Activated gamma-delta T cell treated with anti-CD3 and anti-CD28 coated beads, Interleukin-2, amount 50 U/mL, for 16 hours (primary cell): ENCODE measurements around the gene DNHD1.
"Not testable (repeated sequence)": the region's sequence is repeated elsewhere in the genome, so short reads cannot be mapped to it uniquely, and the experiment has no call there.

ENCODE experiments used
- DNase-seq: peaks from one replicate; pipeline ENCODE4 v3.0.0-alpha.2; 2020; ENCODE audit warnings: low read depth

DNHD1 gene

DNA sequence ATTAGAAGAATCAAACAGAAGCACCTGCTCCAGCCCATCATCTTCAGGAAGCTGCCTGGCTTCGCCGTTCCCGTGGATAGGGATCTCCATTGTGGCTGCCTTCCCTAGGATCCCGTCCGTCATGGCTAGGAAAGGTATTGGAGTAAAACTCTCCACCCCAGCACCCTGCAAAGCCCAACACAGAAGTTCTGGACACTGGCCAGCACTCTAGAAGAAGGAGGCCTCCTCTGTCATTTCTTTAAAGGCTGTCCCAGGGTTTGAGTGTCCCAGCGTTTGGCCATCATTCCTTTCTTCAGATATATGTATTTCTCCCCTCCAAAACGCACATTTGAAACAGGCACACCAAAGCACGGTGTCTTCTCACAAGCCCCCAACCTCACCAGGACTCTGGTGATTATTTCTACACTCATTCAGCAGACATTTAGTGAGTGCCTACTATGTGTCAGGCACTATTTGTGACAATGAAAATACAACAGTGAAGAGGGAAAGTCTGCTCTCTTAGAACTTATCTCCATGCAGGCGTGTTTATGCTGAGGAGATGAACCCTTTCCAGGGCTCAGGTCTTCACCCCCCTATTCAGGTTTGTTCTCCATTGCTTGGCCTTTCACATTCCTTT lies 16.7 kb upstream of the DNHD1 start:
- DNase-seq: no peak

- DNase-seq: peak; percentile 93
Measured at GRCh38 chr11:6481012-6481923, 15.8 kb upstream of the DNHD1 start, which contains the start of the genes ARFIP2 and TIMM10B. TSS of gene ARFIP2 (minus strand) at chr11:6481331. CDS start at chr11:6480421, 910 bp downstream. TSS of gene TIMM10B (plus strand) at chr11:6481501. CDS start at chr11:6481517, 16 bp downstream.

DNA sequence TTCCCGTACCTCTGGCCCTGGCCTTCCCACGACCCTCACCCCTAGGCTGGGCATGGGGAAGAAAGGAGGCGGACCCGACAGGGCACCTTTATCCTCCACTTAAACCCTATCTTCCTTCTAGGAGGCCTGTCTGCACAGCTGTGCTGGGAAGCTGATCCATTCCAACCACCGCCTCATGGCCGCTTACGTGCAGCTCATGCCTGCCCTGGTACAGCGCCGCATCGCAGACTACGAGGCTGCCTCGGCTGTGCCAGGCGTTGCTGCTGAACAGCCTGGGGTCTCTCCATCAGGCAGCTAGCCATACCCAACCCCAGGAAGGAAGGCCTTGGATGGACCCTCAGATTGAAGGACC lies 15.2 kb upstream of the DNHD1 start:
- no peak for DNase-seq

- no peak for DNase-seq
Measured at GRCh38 chr11:6482441-6482840, 14.6 kb upstream of the DNHD1 start.

GRCh38 chr11:6483015-6483414 lies 14.1 kb upstream of the DNHD1 start:
- DNase-seq: no peak

DNA sequence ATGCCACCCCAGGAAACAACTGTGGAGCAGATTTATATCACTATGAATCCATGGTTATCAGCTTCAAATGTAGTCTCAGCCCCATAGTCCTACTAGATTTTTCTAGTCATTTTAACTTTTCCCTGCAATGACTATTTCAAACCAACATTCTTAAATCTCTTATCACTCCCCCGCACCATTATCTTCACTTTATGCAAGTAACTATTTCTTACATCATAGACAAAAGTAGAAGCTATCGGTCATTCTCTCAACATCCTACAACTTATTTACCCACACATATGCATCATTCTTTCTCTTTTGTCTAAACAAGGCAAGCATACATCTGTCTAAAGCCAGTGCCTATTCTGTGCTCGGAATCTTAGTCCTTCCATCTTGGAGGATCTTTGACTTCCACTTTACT lies 11.4 kb upstream of the DNHD1 start:
- no peak for DNase-seq

GRCh38 chr11:6486256-6486655 lies 10.8 kb upstream of the DNHD1 start:
- DNase-seq: no peak

DNA sequence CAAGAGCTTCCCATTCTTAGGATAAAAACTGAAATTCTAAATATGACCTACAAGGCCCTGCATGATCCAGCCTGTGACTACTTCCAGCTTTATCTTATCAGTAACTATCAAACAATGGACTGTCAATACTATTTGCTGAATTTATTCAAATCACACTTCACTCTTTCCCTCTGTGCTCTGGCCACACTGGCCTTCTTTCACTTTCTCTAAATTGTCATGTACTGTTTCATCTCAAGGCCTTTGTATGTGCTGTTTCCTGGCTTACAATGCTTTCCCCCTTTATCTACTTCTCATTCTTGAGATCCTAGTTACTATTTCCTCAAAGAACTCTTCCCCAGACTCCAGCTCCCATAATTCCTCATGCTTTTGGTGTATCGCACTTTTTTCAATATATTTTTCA lies 10.1 kb upstream of the DNHD1 start:
- no peak for DNase-seq

- no peak for DNase-seq
Measured at GRCh38 chr11:6488342-6488741, 8.7 kb upstream of the DNHD1 start.

DNA sequence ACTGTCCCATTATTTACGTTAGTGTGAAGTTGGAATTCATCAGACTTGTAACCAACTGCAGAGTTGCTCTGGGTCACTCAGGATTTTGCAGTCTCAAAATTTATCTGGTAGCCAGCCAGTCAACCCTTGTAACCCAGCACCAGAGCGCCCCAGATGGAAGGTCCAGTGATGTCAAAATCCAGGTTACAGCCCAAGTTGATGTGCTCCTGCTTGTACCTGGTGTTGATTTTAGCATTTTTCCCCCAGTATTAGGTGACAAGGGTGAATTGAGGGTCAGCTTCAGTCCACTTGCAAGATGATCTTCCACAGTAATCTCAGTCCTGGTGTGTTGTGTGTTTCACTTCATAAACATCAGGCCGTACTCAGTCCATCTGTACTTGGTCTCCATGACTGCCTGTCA lies 8.3 kb upstream of the DNHD1 start:
- DNase-seq: no peak

GRCh38 chr11:6489306-6489705 lies 7.8 kb upstream of the DNHD1 start:
- DNase-seq: no peak

DNA sequence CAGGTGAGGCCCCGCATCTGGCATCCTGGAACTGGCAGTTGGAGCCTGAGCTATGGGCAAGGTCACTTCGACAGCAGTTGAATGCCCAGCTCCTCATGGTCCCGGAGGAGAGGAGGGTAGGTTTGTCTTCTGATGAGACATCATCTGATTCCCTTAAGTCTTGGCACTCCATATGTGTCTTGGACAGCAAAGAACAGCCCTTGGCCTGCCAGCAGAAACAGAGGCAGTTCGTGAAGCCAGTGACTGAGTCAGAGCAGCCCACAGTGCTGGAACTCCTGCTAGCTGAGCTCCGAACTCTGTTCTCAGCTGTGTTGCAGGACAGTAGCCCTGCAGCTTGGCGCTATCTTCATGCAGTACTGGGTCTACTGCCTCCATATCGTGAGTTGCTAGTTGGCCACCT lies 1.0 kb downstream of the DNHD1 start:
- DNase-seq: no peak

GRCh38 chr11:6498544-6498943 lies 1.5 kb downstream of the DNHD1 start:
- no peak for DNase-seq

GRCh38 chr11:6502382-6502781 lies 5.3 kb downstream of the DNHD1 start:
- DNase-seq: no peak

DNA sequence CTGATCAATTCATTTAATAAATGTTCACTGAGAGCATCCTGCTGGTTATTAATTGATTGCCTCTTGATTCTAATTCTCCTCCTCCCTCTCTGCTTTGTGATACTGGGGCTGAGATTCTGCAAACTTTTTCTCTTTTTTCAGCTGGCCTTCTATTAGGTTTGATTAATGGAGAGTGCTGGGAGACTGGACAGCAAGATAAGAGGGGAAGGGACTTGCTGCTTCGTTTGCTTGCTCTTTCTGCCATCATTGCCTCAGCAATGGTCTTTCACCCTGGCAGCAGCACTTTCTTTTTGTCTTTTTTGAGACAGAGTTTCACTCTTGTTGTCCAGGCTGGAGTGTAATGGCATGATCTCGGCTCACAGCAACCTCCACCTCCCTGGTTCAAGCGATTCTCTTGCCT lies 7.1 kb downstream of the DNHD1 start:
- no peak for DNase-seq

DNA sequence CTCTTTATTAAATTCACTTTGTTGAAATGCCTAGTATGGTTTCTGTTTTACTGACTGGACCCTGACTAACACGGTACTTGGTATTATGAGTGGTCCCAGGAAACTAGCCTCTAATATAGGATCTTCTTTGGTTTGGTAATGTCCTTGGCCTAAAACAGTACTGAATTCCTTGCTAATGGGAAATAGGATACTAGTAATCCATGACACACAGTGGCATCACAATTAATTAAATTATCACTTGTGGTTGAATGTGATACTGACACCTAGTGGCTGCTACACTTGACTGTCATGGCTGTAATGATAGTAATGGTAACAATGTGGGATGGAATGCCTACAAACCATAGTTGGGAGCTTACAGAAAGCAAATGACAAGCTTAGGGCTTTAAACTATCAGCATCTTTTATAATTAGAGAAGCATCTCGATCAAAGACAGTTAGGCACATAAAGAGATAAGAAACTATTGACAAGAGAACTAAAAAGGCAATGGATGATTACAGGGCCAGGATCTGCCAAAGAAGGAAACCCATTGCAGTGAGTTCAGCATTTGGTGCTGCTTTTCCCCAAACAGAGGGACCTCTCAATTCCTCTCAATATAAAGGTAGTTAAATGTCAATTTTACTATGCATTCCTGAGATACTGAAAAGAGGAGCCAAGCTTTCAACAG lies 8.6 kb downstream of the DNHD1 start:
- DNase-seq: no peak

- no peak for DNase-seq
Measured at GRCh38 chr11:6516865-6517264, 19.8 kb downstream of the DNHD1 start.

DNA sequence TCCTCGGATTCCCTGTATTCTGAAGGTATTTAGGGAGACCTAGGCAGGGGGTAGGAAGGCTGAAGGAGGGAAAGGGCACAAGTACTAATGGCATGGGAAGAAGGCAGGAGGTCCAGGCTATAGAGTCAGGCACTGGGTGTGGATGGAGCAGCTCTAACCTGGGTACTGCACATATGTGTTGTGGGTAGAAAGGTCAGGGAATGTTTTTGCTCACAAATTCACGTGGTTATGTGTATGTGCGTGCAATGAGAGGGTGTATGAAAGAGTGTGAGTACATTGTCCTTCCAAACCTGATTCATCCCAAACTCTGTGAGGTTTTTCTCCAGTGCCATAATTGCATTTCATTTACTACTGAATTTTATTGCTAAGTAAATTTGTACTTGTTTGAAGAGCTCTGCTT lies 23.2 kb downstream of the DNHD1 start:
- DNase-seq: no peak

DNA sequence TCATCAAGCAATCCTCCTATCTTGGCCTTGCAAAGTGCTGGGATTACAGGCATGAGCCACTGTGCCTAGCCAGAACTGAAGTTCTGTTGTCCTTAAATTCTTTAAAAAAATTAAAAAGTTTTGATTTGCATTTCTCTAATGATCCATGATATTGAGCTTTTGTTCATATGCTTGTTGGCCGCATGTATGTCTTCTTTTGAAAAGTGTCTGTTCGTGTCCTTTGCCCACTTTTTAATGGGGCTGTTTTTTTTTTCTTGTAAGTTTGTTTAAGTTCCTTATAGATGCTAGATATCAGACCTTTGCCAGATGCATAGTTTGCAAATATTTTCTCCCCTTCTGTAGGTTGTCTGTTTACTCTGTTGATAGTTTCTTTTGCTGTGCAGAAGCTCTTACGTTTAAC lies 24.9 kb downstream of the DNHD1 start:
- not testable (repeated sequence) for DNase-seq

DNA sequence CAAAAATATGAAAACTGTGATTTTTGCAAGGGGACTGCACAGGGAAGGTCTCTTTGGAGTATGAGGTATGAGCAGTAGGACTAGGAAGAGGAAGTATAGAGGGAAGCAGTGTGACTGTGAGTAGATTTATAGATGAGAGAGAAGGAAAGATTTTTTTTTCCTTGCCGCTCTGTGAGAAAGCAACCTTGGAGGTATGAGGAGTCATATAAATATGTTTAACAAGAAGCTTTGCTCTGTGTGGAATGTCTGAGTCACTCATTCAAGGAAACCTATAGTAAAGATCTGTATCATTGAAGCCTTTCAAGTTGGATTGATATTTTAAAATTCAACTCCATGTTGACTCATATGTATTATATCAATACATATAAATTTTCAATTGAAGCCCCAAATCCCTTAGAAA lies 26.2 kb downstream of the DNHD1 start:
- no peak for DNase-seq

- DNase-seq: no peak
Measured at GRCh38 chr11:6526411-6527135, 29.5 kb downstream of the DNHD1 start.

DNA sequence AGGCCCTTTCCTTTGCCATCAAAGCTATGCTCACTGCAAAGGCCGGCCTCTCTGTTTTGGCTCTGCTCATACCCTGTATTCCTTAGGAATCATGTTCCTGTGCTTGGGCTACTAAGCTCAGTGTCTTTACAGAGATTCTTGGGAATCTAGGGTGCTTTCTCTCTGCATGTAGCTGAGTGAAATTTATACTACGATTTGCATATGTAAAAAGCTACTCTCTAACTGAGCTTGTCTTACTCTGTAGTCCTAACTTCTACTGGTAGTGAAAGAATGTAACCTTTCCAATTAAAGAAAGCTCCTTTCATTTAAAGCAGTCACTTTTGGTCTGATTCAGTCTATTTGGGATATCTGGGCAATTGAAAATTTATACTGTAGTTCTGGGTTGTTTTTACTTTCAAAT lies 32.2 kb downstream of the DNHD1 start:
- no peak for DNase-seq
